ENCODE results near the gene ZNF574.

GRCh38 chr19:42080764-42081375 lies 4.9 kb downstream of the ZNF574 start:
- no peak for TF ChIP-seq POLR2A (IDR thresholded peaks at IDR 0.05)
- TF ChIP-seq, protein P1, sequence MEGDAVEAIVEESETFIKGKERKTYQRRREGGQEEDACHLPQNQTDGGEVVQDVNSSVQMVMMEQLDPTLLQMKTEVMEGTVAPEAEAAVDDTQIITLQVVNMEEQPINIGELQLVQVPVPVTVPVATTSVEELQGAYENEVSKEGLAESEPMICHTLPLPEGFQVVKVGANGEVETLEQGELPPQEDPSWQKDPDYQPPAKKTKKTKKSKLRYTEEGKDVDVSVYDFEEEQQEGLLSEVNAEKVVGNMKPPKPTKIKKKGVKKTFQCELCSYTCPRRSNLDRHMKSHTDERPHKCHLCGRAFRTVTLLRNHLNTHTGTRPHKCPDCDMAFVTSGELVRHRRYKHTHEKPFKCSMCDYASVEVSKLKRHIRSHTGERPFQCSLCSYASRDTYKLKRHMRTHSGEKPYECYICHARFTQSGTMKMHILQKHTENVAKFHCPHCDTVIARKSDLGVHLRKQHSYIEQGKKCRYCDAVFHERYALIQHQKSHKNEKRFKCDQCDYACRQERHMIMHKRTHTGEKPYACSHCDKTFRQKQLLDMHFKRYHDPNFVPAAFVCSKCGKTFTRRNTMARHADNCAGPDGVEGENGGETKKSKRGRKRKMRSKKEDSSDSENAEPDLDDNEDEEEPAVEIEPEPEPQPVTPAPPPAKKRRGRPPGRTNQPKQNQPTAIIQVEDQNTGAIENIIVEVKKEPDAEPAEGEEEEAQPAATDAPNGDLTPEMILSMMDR (IDR thresholded peaks at IDR 0.05), result no peak

Measured in esophagus squamous epithelium (tissue), 4 donors.